H1 (cell line): Measurements from ENCODE around the gene CD300C. TPM values are rescaled to one million over a fixed set of nuclear protein-coding genes. Genes with fewer than 3 reads are reported as not detected.

Experiments used
- CTCF ChIA-PET: fragments of 300-600 bp; sonication (Branson Sonifier 250); formaldehyde crosslinking; loops from one replicate; lab custom pipeline; 2021; ENCODE audit not compliant: partially characterized antibody; lab: Charles Lee
- POLR2A ChIA-PET: fragments of 300-600 bp; sonication (Branson Sonifier 250); formaldehyde crosslinking; loops from one replicate; lab custom pipeline; 2021; ENCODE audit warnings: inconsistent platforms; ENCODE audit not compliant: partially characterized antibody; lab: Charles Lee
- DNase-seq, 2 experiments: peaks; one replicate each; pipeline versions ENCODE4 v3.0.0 to v3.0.0-alpha.2; 2010 to 2022; ENCODE audit warnings: low spot score in 2 of 2, low read depth in 1 of 2, mixed read lengths in 1 of 2
- FAIRE-seq: peaks from 2 replicates; lab custom pipeline; 2011; peaks lifted over from hg19 to GRCh38; lab: Jason Lieb, UNC
- H2AFZ ChIP-seq: 2 replicates; pipeline ENCODE4 v1.8.1; 2012; ENCODE audit warnings: low read length, inconsistent platforms
- H2AK5ac ChIP-seq: 2 replicates; pipeline ENCODE4 v1.6.1; 2013; ENCODE audit warnings: low read depth, low read length
- H2BK120ac ChIP-seq: replicated peaks from 2 replicates; pipeline ENCODE3; 2013; ENCODE audit warnings: low read depth, low read length, inconsistent platforms
- H2BK12ac ChIP-seq: 2 replicates; pipeline ENCODE4 v1.6.1; 2013; ENCODE audit warnings: low read depth, low read length
- H2BK15ac ChIP-seq: 2 replicates; pipeline ENCODE4 v1.6.1; 2013; ENCODE audit warnings: low read length
- H2BK20ac ChIP-seq: 2 replicates; pipeline ENCODE4 v1.6.1; 2013; ENCODE audit warnings: low read length
- H2BK5ac ChIP-seq: 2 replicates; pipeline ENCODE4 v1.6.1; 2013; ENCODE audit warnings: low read depth, low read length
- H3K14ac ChIP-seq: 2 replicates; pipeline ENCODE4 v1.6.1; 2013; ENCODE audit warnings: inconsistent platforms; ENCODE audit not compliant: insufficient read length
- H3K18ac ChIP-seq: 2 replicates; pipeline ENCODE4 v1.6.1; 2013; ENCODE audit warnings: low read length; ENCODE audit errors: extremely low read depth
- H3K23ac ChIP-seq: 2 replicates; pipeline ENCODE4 v1.6.1; 2013; ENCODE audit warnings: inconsistent platforms; ENCODE audit not compliant: insufficient read length
- H3K23me2 ChIP-seq: 2 replicates; pipeline ENCODE4 v1.6.1; 2013; ENCODE audit warnings: low read depth, low read length
- H3K27ac ChIP-seq: 2 replicates; pipeline ENCODE4 v1.6.1; 2011; ENCODE audit warnings: low read depth, low read length, inconsistent platforms
- H3K27me3 ChIP-seq, 4 experiments: replicated peaks in 1 of 4; 1 replicate in 1 of 4; 2 replicates in 3 of 4; pipeline versions ENCODE4 v1.6.1 to v1.8.1; 2011 to 2013; ENCODE audit warnings: low read length in 3 of 4, mild to moderate bottlenecking in 3 of 4, inconsistent platforms in 2 of 4, mixed read lengths in 2 of 4, moderate library complexity in 1 of 4; ENCODE audit not compliant: control insufficient read depth in 3 of 4, insufficient read depth in 3 of 4; ENCODE audit errors: extremely low read depth in 1 of 4
- H3K36me3 ChIP-seq, 4 experiments: 2 replicates each; pipeline versions ENCODE4 v1.6.1 to v1.8.1; 2011 to 2013; ENCODE audit warnings: mild to moderate bottlenecking in 4 of 4, low read length in 3 of 4, moderate library complexity in 2 of 4, control low read depth in 1 of 4, inconsistent platforms in 1 of 4; ENCODE audit not compliant: insufficient read depth in 4 of 4, control insufficient read depth in 2 of 4
- H3K4ac ChIP-seq: replicated peaks from 2 replicates; pipeline ENCODE3; 2013; ENCODE audit warnings: low read length, low read depth, mixed read lengths, inconsistent platforms; ENCODE audit not compliant: insufficient read length
- H3K4me1 ChIP-seq, 4 experiments: replicated peaks in 1 of 4; 1 replicate in 1 of 4; 2 replicates in 3 of 4; pipeline versions ENCODE4 v1.6.1 to v1.8.1; 2011 to 2013; ENCODE audit warnings: low read length in 3 of 4, inconsistent platforms in 2 of 4, mixed read lengths in 1 of 4; ENCODE audit not compliant: insufficient read depth in 4 of 4, control insufficient read depth in 3 of 4
- H3K4me2 ChIP-seq, 2 experiments: 2 replicates each; pipeline versions ENCODE4 v1.6.1 to v1.8.1; 2011 to 2013; ENCODE audit warnings: low read depth in 2 of 2, low read length in 2 of 2, control low read depth in 1 of 2, inconsistent platforms in 1 of 2, mild to moderate bottlenecking in 1 of 2; ENCODE audit not compliant: insufficient read depth in 1 of 2
- H3K4me3 ChIP-seq, 4 experiments: fragments of 200-600, 300-600 bp in 1 of 4; sonication (generic), shearing (Covaris generic), sonication (Bioruptor Twin) in 1 of 4; 2 replicates each; pipeline versions ENCODE4 v1.5.1 to v1.8.1; 2011 to 2016; ENCODE audit warnings: low read length in 4 of 4, low read depth in 3 of 4, control low read depth in 2 of 4, inconsistent platforms in 2 of 4, mild to moderate bottlenecking in 2 of 4, mixed read lengths in 1 of 4, moderate library complexity in 1 of 4; ENCODE audit not compliant: insufficient read depth in 2 of 4; ENCODE audit errors: extremely low read depth in 1 of 4
- H3K56ac ChIP-seq: replicated peaks from 2 replicates; pipeline ENCODE3; 2013; ENCODE audit warnings: low read depth, mild to moderate bottlenecking, mixed read lengths, low read length, inconsistent platforms; ENCODE audit not compliant: insufficient read length
- H3K79me1 ChIP-seq: 2 replicates; pipeline ENCODE4 v1.6.1; 2013; ENCODE audit warnings: low read depth, low read length, control low read depth
- H3K79me2 ChIP-seq, 2 experiments: 2 replicates each; pipeline versions ENCODE4 v1.6.1 to v1.8.1; 2012 to 2013; ENCODE audit warnings: low read length in 2 of 2, mild to moderate bottlenecking in 2 of 2, inconsistent platforms in 1 of 2; ENCODE audit not compliant: insufficient read depth in 2 of 2, control insufficient read depth in 1 of 2
- H3K9ac ChIP-seq, 4 experiments: replicated peaks in 1 of 4; 1 replicate in 1 of 4; 2 replicates in 3 of 4; pipeline versions ENCODE4 v1.6.1 to v1.8.1; 2011 to 2013; ENCODE audit warnings: low read depth in 3 of 4, low read length in 3 of 4, control low read depth in 2 of 4, mild to moderate bottlenecking in 2 of 4, moderate library complexity in 2 of 4, inconsistent platforms in 1 of 4; ENCODE audit errors: extremely low read depth in 1 of 4
- H3K9me3 ChIP-seq, 2 experiments: 2 replicates each; pipeline versions ENCODE4 v1.6.1 to v1.8.1; 2012 to 2013; ENCODE audit warnings: mild to moderate bottlenecking in 2 of 2, moderate library complexity in 2 of 2, control low read depth in 1 of 2, inconsistent platforms in 1 of 2, low read depth in 1 of 2, low read length in 1 of 2, mixed read lengths in 1 of 2; ENCODE audit not compliant: insufficient read depth in 2 of 2
- H4K20me1 ChIP-seq, 2 experiments: replicated peaks in 1 of 2; 2 replicates each; pipeline versions ENCODE3 to v1.8.1; 2011 to 2013; ENCODE audit warnings: inconsistent platforms in 2 of 2, low read length in 2 of 2, mild to moderate bottlenecking in 1 of 2; ENCODE audit not compliant: insufficient read depth in 2 of 2, control insufficient read depth in 1 of 2
- H4K5ac ChIP-seq: 2 replicates; pipeline ENCODE4 v1.6.1; 2013; ENCODE audit warnings: low read length, low read depth, mixed read lengths, inconsistent platforms; ENCODE audit not compliant: insufficient read length
- H4K8ac ChIP-seq: 2 replicates; pipeline ENCODE4 v1.8.0; 2013; ENCODE audit warnings: mild to moderate bottlenecking, moderate library complexity, low read length, inconsistent platforms; ENCODE audit not compliant: insufficient read depth; ENCODE audit errors: extremely low read depth
- H4K91ac ChIP-seq: replicated peaks from 2 replicates; pipeline ENCODE3; 2013; ENCODE audit warnings: low read length, mixed read lengths, inconsistent platforms; ENCODE audit not compliant: insufficient read length
- JUN ChIP-seq: IDR thresholded peaks from 2 replicates; pipeline ENCODE4 v1.6.1; 2011; ENCODE audit warnings: low read depth, mild to moderate bottlenecking, improper control_type of control experiment, low read length
- JUND ChIP-seq: IDR thresholded peaks from 2 replicates; pipeline ENCODE4 v1.6.1; 2011; ENCODE audit warnings: mild to moderate bottlenecking, improper control_type of control experiment, low read length
- MAX ChIP-seq: IDR thresholded peaks from 2 replicates; pipeline ENCODE4 v1.6.1; 2012; ENCODE audit warnings: inconsistent platforms
- POLR2A ChIP-seq, 2 experiments: IDR thresholded peaks; 1 replicate in 1 of 2; 2 replicates in 1 of 2; pipeline ENCODE4 v1.6.1; 2011; ENCODE audit warnings: low read depth in 2 of 2, low read length in 2 of 2, mild to moderate bottlenecking in 2 of 2; ENCODE audit errors: control extremely low read depth in 1 of 2
- POU5F1 ChIP-seq: IDR thresholded peaks from 2 replicates; pipeline ENCODE4 v1.6.1; 2011; ENCODE audit warnings: low read depth, mild to moderate bottlenecking, low read length, moderate library complexity
- SAP30 ChIP-seq: fragments of 300-600 bp; sonication (generic); IDR thresholded peaks from 2 replicates; pipeline ENCODE4 v1.7.1; 2012; ENCODE audit warnings: low read length, moderate library complexity, mild to moderate bottlenecking, inconsistent platforms; ENCODE audit not compliant: insufficient read depth, insufficient replicate concordance
- SP2 ChIP-seq: IDR thresholded peaks from 2 replicates; pipeline ENCODE4 v1.6.1; 2012; ENCODE audit warnings: mild to moderate bottlenecking, low read length, inconsistent platforms
- WGBS, 2 experiments: shearing (Covaris generic) in 1 of 2; methylation state at CpG; one replicate each; pipeline versions ENCODE4 v1.1.6 to v1.1.7; 2013 to 2015; ENCODE audit warnings: low lambda C conversion rate in 2 of 2, mixed read lengths in 2 of 2, inconsistent platforms in 1 of 2, low coverage in 1 of 2, missing lambda C conversion rate in 1 of 2; ENCODE audit not compliant: insufficient replicate concordance in 2 of 2, insufficient coverage in 1 of 2, insufficient read length in 1 of 2; ENCODE audit errors: extremely low coverage in 1 of 2, missing lambda C conversion rate in 1 of 2; 5-methylcytosine and 5-hydroxymethylcytosine counted together
- polyA plus RNA-seq, 7 experiments: library from polyadenylated mRNA; depleted of rRNA in 3 of 7; stranded (reverse) in 5 of 7; unstranded in 2 of 7; fragments of >200 nt in 5 of 7; fragments of 200-250 nt in 2 of 7; gene quantifications; 1 replicate in 5 of 7; 2 replicates in 1 of 7; 4 replicates in 1 of 7; pipeline versions ENCODE4 v1.2.1 to v1.2.3, GENCODE V29; 2011 to 2013; ENCODE audit warnings: missing spikeins in 2 of 7, mixed read lengths in 2 of 7
- total RNA-seq: library from RNA; stranded (reverse); fragmentation: NEBNext Ultra II Directional; extraction: Animal tissue kit (Norgen Biotek cat#: 25700); gene quantifications from 2 replicates; pipeline ENCODE4 v1.2.1, GENCODE V29; 2021

The CD300C gene
- total and polyA plus RNA-seq, 2 of the 8 experiments (the other 6 are each of a cell fraction or from before 2014, with no cell fraction given): not detected

DNA sequence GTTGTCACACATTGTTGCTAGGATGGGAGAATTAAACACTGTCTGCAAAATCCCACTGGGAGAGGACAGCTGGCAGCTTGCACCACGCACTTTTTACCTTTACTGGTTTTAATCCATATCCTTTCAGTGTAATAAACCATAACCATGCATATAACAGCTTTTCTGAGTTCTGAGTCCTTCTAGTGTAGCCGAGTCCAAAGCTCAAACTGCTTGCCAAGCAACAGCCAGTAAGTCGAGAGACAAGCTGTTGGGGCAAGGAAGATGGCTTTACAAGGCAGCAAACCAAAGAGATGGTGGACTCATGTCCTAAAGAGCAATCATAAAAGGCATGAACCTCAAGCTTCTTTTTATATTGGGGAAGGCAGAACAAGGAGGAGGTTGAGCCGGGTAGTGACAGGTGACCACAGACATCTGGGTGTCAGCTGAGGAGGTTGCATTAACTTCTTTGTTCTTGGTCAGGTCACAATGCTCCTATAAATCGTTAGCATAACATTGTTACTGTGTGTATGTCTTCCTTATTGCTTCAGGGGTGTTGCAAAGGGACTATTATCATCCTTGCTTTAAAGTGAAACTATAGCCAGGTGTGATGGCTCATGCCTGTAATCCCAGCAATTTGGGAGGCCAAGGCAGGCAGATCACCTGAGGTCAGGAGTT lies 28.7 kb upstream of the CD300C start:
- 85% methylated on average over 5 of the region's 5 CpGs; no CpG with 5 or more reads in 1 of the 2 experiments for WGBS, 2 experiments
- Histone ChIP-seq H3K4me3 (no peak overlapping the region), H3K36me3 (no peaks in the 10 kb centered on the region), H4K8ac (no peak overlapping the region), H3K23me2 (no peaks in the 10 kb centered on the region), H4K20me1 (no peaks in the 10 kb centered on the region), H2BK120ac (no peak overlapping the region), H3K23ac (no peak overlapping the region), H4K5ac (no peak overlapping the region), H3K79me1 (no peaks in the 10 kb centered on the region), H4K91ac (no peak overlapping the region), H3K9ac (no peak overlapping the region), H2AFZ (no peak overlapping the region), H3K27me3 (0 out of 7 replicates have a peak, but pooled peaks cover 0 to 5% (median 0%) of the 10 kb centered on the region in 4 experiments), H3K4ac (no peak overlapping the region), H3K14ac (no peak overlapping the region), H3K4me2 (no peak overlapping the region), H3K79me2 (no peaks in the 10 kb centered on the region), H3K56ac (no peak overlapping the region), H2AK5ac (no peak overlapping the region), H3K27ac (no peak overlapping the region), H2BK12ac (no peak overlapping the region), H2BK20ac (no peak overlapping the region), H3K9me3 (no peaks in the 10 kb centered on the region), H2BK15ac (no peak overlapping the region), H2BK5ac (no peak overlapping the region), H3K4me1 (no peaks in the 10 kb centered on the region), H3K18ac (no peak overlapping the region)
- POLR2A ChIA-PET: no interaction called here
- CTCF ChIA-PET: interaction anchor here (0.6 to 1.9 kb wide), 7 partner anchors 7 to 273 kb away, joined by 3 to 8 read pairs (median 3); partner anchors contain the start of gene CD300LD
- DNase-seq (no peak), FAIRE-seq (no peak)
- no peak for TF ChIP-seq SAP30
- TF ChIP-seq SP2: no peak
- no peak for TF ChIP-seq JUN
- TF ChIP-seq MAX: no peak
- TF ChIP-seq POLR2A (IDR thresholded peaks at IDR 0.05; ENCODE audit: control extremely low read depth in 1 of 2, low read depth in 2 of 2, low read length in 2 of 2): no peak
- no peak for TF ChIP-seq JUND
- TF ChIP-seq POU5F1: no peak
